Bronchial epithelial cell (primary cell): Measurements from ENCODE around the gene SH3BP4. TPM values are rescaled to one million over a fixed set of nuclear protein-coding genes. Genes with fewer than 3 reads are reported as not detected.

Experiments
- DNase-seq: peaks from one replicate; pipeline ENCODE4 v3.0.0-alpha.2; 2010; ENCODE audit warnings: low read depth
- FAIRE-seq: peaks from 2 replicates; lab custom pipeline; 2011; peaks lifted over from hg19 to GRCh38; lab: Jason Lieb, UNC
- H3K27me3 ChIP-seq: 2 replicates; pipeline ENCODE4 v1.5.1; 2011; ENCODE audit warnings: low read length; ENCODE audit not compliant: control insufficient read depth, insufficient read depth
- H3K36me3 ChIP-seq: 2 replicates; pipeline ENCODE4 v1.5.1; 2011; ENCODE audit warnings: low read length; ENCODE audit not compliant: control insufficient read depth, insufficient read depth
- H3K4me3 ChIP-seq: 2 replicates; pipeline ENCODE4 v1.5.1; 2011; ENCODE audit warnings: mild to moderate bottlenecking, low read depth, low read length, control low read depth
- CTCF ChIP-seq: IDR thresholded peaks from 2 replicates; pipeline ENCODE4 v1.5.1; 2011; ENCODE audit warnings: mild to moderate bottlenecking, moderate library complexity, low read length, control low read depth, inconsistent platforms; ENCODE audit not compliant: insufficient read depth, severe bottlenecking
- total RNA-seq: library from RNA; depleted of rRNA; stranded (reverse); fragments of >200 nt; gene quantifications from 2 replicates; pipeline ENCODE4 v1.2.1, GENCODE V29; 2014

Gene SH3BP4
- total RNA-seq, 1 donor from 2014 or later, result 22.1 TPM

- no peak overlapping the region for H3K4me3 ChIP-seq
- H3K27me3 ChIP-seq, result no peaks in the 10 kb centered on the region
- DNase-seq, result no peak
- H3K36me3 ChIP-seq, result peaks cover 17% of the 10 kb centered on the region
- TF ChIP-seq CTCF, result no peak
- no peak for FAIRE-seq
Measured at GRCh38 chr2:234996941-234997270, 45.1 kb downstream of the SH3BP4 start.

- H3K4me3 ChIP-seq, result no peak overlapping the region
- peaks cover 17% of the 10 kb centered on the region for H3K36me3 ChIP-seq
- H3K27me3 ChIP-seq, result no peaks in the 10 kb centered on the region
- no peak for FAIRE-seq
- DNase-seq, result no peak
- TF ChIP-seq CTCF, result no peak
Measured at GRCh38 chr2:234997389-234997788, 45.6 kb downstream of the SH3BP4 start.

GRCh38 chr2:234998404-234999211, 46.8 kb downstream of the SH3BP4 start:
- no peak for DNase-seq
- peaks cover 17% of the 10 kb centered on the region for H3K36me3 ChIP-seq
- FAIRE-seq, result no peak
- no peak for TF ChIP-seq CTCF
- no peaks in the 10 kb centered on the region for H3K27me3 ChIP-seq
- no peak overlapping the region for H3K4me3 ChIP-seq

GRCh38 chr2:234999740-235000425, 48.1 kb downstream of the SH3BP4 start:
- DNase-seq (no peak), FAIRE-seq (no peak)
- H3K36me3 ChIP-seq, result peaks cover 12% of the 10 kb centered on the region

GRCh38 chr2:235000426-235001236, 48.8 kb downstream of the SH3BP4 start:
- Histone ChIP-seq H3K4me3 (no peak overlapping the region), H3K27me3 (no peaks in the 10 kb centered on the region), H3K36me3 (peaks cover 5% of the 10 kb centered on the region)
- TF ChIP-seq CTCF, result no peak
- no peak for FAIRE-seq
- DNase-seq, result no peak

More at GRCh38 chr2:234999740-235000425, 48.1 kb downstream of the SH3BP4 start:
- no peak for TF ChIP-seq CTCF
- H3K27me3 ChIP-seq, result no peaks in the 10 kb centered on the region
- no peak overlapping the region for H3K4me3 ChIP-seq
